Subcutaneous abdominal adipose tissue (tissue), 5 donors: ENCODE data around the gene ZNF532.

ENCODE experiments used
- H3K27ac ChIP-seq: one replicate; pipeline ENCODE4 v1.7.0; 2013; ENCODE audit warnings: low read depth, mild to moderate bottlenecking, inconsistent platforms, low read length, moderate library complexity
- H3K27me3 ChIP-seq, 5 donors: one replicate each; pipeline ENCODE4 v1.7.0; 2013; ENCODE audit warnings: low read length in 5 of 5, inconsistent platforms in 1 of 5; ENCODE audit not compliant: control insufficient read depth in 5 of 5, insufficient read depth in 4 of 5
- H3K36me3 ChIP-seq, 5 donors: one replicate each; pipeline ENCODE4 v1.7.0; 2013; ENCODE audit warnings: low read length in 5 of 5; ENCODE audit not compliant: control insufficient read depth in 5 of 5, insufficient read depth in 5 of 5
- H3K4me1 ChIP-seq, 5 donors: one replicate each; pipeline ENCODE4 v1.7.0; 2013; ENCODE audit warnings: low read length in 5 of 5, mild to moderate bottlenecking in 3 of 5, moderate library complexity in 1 of 5; ENCODE audit not compliant: control insufficient read depth in 5 of 5, insufficient read depth in 5 of 5
- H3K4me3 ChIP-seq, 5 donors: one replicate each; pipeline ENCODE4 v1.7.0; 2013; ENCODE audit warnings: low read length in 5 of 5, low read depth in 1 of 5
- H3K9ac ChIP-seq, 5 donors: one replicate each; pipeline ENCODE4 v1.7.0; 2013; ENCODE audit warnings: low read length in 5 of 5, mild to moderate bottlenecking in 4 of 5, moderate library complexity in 3 of 5
- H3K9me3 ChIP-seq, 5 donors: one replicate each; pipeline ENCODE4 v1.7.0; 2013; ENCODE audit warnings: low read length in 5 of 5; ENCODE audit not compliant: control insufficient read depth in 5 of 5
- donor health status: healthy.
- donor health status: healthy.
- donor health status: healthy.
- donor health status: healthy.
- donor health status: healthy.

The ZNF532 gene

GRCh38 chr18:58977223-58977622 is 112.5 kb downstream of the ZNF532 start:
- Histone ChIP-seq H3K4me1 (peaks cover 0 to 6% (median 0%) of the 10 kb centered on the region in 5 donors), H3K9ac (no peak overlapping the region), H3K27me3 (no peaks in the 10 kb centered on the region), H3K9me3 (no peaks in the 10 kb centered on the region), H3K4me3 (no peak overlapping the region), H3K36me3 (peaks cover 4 to 32% (median 24%) of the 10 kb centered on the region in 5 donors), H3K27ac (no peak overlapping the region)

DNA sequence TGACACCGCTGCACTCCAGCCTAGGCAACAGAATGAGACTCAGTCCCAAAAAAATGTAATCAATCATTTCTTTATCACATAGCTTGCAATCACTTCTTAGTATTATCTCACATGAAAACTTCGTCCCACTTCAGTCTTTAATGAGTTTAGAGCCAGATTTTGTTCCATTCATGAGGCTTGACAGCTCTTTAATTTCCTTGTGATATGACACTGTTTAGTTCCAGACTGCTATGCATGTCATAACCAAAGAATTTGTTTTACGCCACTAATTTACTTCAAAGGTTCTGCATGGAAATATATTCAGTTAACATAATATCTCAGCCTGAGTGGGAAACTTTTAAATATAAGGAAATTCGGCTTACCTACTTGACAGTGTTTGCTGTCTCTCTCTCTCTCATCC is 113.1 kb downstream of the ZNF532 start:
- Histone ChIP-seq H3K4me1 (peaks cover 0 to 6% (median 0%) of the 10 kb centered on the region in 5 donors), H3K36me3 (peaks cover 4 to 33% (median 30%) of the 10 kb centered on the region in 5 donors), H3K27ac (no peak overlapping the region), H3K9ac (no peak overlapping the region), H3K9me3 (no peaks in the 10 kb centered on the region), H3K4me3 (no peak overlapping the region), H3K27me3 (no peaks in the 10 kb centered on the region)

GRCh38 chr18:58978916-58979315 is 114.2 kb downstream of the ZNF532 start:
- Histone ChIP-seq H3K4me1 (peaks cover 0 to 6% (median 0%) of the 10 kb centered on the region in 5 donors), H3K4me3 (no peak overlapping the region), H3K36me3 (peaks cover 4 to 44% (median 41%) of the 10 kb centered on the region in 5 donors), H3K27me3 (no peaks in the 10 kb centered on the region), H3K9me3 (no peaks in the 10 kb centered on the region), H3K9ac (no peak overlapping the region), H3K27ac (no peak overlapping the region)

DNA sequence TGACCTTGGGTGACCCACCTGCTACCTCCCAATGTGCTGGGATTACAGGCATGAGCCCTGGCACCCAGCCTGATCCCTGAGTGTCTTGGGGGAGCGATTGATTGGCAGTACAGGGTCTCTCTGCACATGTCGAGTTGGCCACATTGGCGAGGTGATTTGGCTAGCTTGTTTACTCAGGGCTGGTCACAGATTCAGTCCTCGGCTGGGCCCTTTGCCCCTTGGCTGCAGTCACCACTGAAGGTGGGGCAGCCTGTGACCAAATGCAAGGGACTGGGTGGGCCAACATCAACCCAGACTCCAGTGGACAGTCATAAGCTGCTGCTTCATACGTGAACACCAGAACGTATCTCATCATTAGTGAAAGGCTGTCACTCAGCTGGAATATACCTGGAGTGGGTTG is 114.9 kb downstream of the ZNF532 start:
- Histone ChIP-seq H3K27me3 (no peaks in the 10 kb centered on the region), H3K36me3 (peaks cover 4 to 48% (median 40%) of the 10 kb centered on the region in 5 donors), H3K4me3 (no peak overlapping the region), H3K27ac (no peak overlapping the region), H3K9me3 (no peaks in the 10 kb centered on the region), H3K4me1 (peaks cover 0 to 6% (median 0%) of the 10 kb centered on the region in 5 donors), H3K9ac (no peak overlapping the region)

- Histone ChIP-seq H3K4me3 (no peak overlapping the region), H3K4me1 (no peaks in the 10 kb centered on the region), H3K9me3 (no peaks in the 10 kb centered on the region), H3K36me3 (peaks cover 4 to 48% (median 40%) of the 10 kb centered on the region in 5 donors), H3K9ac (no peak overlapping the region), H3K27ac (no peak overlapping the region), H3K27me3 (no peaks in the 10 kb centered on the region)
These were observed 116.3 kb downstream of the ZNF532 start for GRCh38 chr18:58980991-58981390.

GRCh38 chr18:58983260-58984155 is 118.8 kb downstream of the ZNF532 start:
- no peak overlapping the region for H3K4me3 ChIP-seq
- H3K27ac ChIP-seq, result no peak overlapping the region
- no peaks in the 10 kb centered on the region for H3K27me3 ChIP-seq
- H3K36me3 ChIP-seq, result peaks cover 4 to 48% (median 40%) of the 10 kb centered on the region in 5 donors
- H3K4me1 ChIP-seq, result no peaks in the 10 kb centered on the region
- no peak overlapping the region for H3K9ac ChIP-seq
- no peaks in the 10 kb centered on the region for H3K9me3 ChIP-seq

- Histone ChIP-seq H3K4me3 (no peak overlapping the region), H3K27ac (no peak overlapping the region), H3K4me1 (peaks cover 0 to 32% (median 4%) of the 10 kb centered on the region in 5 donors), H3K27me3 (no peaks in the 10 kb centered on the region), H3K36me3 (peaks cover 0 to 7% (median 3%) of the 10 kb centered on the region in 5 donors), H3K9ac (no peak overlapping the region), H3K9me3 (peaks cover 0 to 4% (median 0%) of the 10 kb centered on the region in 5 donors)
These were observed 123.9 kb downstream of the ZNF532 start for GRCh38 chr18:58988600-58988999.

- H3K9ac ChIP-seq, result no peak overlapping the region
- no peaks in the 10 kb centered on the region for H3K27me3 ChIP-seq
- H3K4me1 ChIP-seq, result peaks cover 0 to 35% (median 4%) of the 10 kb centered on the region in 5 donors
- no peak overlapping the region for H3K4me3 ChIP-seq
- peaks cover 0 to under 1% (median 0%) of the 10 kb centered on the region in 5 donors for H3K36me3 ChIP-seq
- peaks cover 0 to 4% (median 0%) of the 10 kb centered on the region in 5 donors for H3K9me3 ChIP-seq
- H3K27ac ChIP-seq, result no peak overlapping the region
These were observed 124.6 kb downstream of the ZNF532 start for GRCh38 chr18:58989184-58989759.

GRCh38 chr18:58990720-58991119 is 126.0 kb downstream of the ZNF532 start:
- Histone ChIP-seq H3K4me1 (peaks cover 0 to 41% (median 6%) of the 10 kb centered on the region in 5 donors), H3K27ac (peak overlapping the region; percentile 76)

More at GRCh38 chr18:58990720-58991119, 126.0 kb downstream of the ZNF532 start:
- Histone ChIP-seq H3K4me3 (no peak overlapping the region), H3K27me3 (no peaks in the 10 kb centered on the region), H3K36me3 (no peaks in the 10 kb centered on the region), H3K9me3 (peaks cover 0 to 4% (median 0%) of the 10 kb centered on the region in 5 donors), H3K9ac (no peak overlapping the region)
